GM12874 (cell line): ENCODE results near the gene PARP8.

ENCODE experiments used
- TF ChIP-seq, protein P1 (sequence below): IDR thresholded peaks from 2 replicates; pipeline ENCODE4 v1.5.1; 2011; ENCODE audit warnings: low read depth, mild to moderate bottlenecking, control low read depth, low read length, moderate library complexity; ENCODE audit not compliant: insufficient read depth

Gene PARP8

GRCh38 chr5:50752800-50753199 lies 86.4 kb downstream of the PARP8 start:
- TF ChIP-seq, protein P1, sequence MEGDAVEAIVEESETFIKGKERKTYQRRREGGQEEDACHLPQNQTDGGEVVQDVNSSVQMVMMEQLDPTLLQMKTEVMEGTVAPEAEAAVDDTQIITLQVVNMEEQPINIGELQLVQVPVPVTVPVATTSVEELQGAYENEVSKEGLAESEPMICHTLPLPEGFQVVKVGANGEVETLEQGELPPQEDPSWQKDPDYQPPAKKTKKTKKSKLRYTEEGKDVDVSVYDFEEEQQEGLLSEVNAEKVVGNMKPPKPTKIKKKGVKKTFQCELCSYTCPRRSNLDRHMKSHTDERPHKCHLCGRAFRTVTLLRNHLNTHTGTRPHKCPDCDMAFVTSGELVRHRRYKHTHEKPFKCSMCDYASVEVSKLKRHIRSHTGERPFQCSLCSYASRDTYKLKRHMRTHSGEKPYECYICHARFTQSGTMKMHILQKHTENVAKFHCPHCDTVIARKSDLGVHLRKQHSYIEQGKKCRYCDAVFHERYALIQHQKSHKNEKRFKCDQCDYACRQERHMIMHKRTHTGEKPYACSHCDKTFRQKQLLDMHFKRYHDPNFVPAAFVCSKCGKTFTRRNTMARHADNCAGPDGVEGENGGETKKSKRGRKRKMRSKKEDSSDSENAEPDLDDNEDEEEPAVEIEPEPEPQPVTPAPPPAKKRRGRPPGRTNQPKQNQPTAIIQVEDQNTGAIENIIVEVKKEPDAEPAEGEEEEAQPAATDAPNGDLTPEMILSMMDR, result no peak

DNA sequence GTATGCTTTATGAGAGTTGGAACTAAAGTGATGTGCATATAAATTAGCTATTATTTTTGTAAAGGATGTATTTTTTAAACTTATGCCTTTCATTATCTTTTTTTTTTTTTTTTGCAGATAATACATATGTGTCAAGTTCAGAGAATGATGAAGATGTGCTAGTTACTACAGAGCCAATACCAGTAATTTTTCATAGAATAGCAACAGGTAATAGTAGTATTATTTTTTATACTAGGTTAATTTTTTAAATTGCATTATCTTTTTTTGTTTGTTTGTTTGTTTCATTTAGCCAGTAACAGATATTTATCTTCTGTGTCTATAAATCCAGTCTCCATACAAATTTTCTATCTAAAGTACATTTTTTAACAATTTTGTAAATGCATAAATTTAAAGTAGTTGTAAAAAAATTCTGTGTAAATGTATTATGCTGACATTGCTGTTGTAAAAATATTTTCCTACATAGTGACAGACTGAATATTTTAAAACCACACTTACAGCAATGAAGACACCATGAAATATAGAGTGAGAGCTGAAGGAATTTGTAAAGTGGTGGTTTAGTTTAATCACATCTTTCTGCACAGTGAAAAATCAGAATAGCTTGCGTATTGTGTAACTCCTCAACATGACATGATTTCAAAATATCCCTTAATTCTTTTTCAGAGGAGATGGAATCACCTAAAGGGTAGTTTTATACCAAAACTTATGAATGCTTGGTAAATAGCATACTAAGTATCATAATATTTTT lies 93.3 kb downstream of the PARP8 start:
- TF ChIP-seq, protein P1, result no peak

DNA sequence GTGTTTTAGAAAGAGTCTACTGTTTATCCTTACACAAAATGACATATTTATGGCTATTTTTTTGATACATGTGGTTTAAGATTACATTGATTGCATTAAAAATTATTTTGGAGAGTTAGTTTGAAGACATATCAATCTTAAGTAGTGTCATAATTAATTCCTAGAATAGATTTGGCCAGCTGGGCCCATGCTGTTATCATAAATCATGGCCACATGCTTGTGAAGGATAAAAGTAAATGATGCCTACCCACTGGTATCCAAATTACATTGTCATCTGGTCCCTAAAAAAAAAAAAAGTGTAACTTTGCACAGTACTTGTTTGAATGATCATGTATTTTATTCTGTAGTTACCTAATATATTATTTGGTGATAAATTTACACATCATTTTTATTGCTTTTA lies 96.9 kb downstream of the PARP8 start:
- TF ChIP-seq, protein P1, result no peak

- TF ChIP-seq, protein P1, result no peak
Measured at GRCh38 chr5:50763846-50764245, 97.4 kb downstream of the PARP8 start.

DNA sequence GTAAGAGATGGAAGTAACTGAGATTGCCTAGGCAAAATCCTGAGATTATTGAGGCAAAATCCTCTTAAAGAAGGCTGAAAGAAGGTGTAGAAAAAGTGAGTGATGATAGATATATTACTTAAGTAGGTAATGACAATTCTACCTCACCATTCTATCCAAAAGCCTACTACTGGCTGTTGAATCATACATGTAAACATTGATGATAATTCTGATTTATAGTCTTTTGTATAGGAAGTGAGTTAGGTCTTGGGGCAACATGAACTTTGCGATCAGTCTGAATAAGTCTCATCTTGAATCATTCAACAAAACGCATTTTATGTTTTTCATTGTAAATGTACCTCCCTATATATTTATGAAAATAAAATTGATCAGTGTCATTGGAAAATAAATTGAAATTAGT lies 99.6 kb downstream of the PARP8 start:
- TF ChIP-seq, protein P1, result no peak

- TF ChIP-seq, protein P1, result no peak
Measured at GRCh38 chr5:50766462-50766861, 100.0 kb downstream of the PARP8 start.

DNA sequence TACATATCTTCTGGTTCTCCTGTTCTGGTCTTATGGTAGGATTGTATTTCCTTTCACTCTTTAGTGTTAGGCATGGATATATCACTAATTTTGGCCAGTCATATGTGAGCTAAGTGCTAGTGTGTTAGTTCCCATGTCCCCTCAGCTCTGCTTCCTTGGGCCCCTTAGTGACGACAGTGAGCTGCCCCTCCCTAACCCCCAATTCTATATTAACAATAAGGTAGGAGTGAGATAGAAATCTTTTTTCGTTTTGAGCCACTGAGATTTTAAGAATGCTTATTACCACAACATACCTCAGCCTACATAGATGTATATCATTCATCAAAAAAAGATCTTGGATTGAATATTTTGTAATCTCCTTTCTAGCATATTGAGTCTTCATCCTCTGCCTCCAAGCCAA lies 100.5 kb downstream of the PARP8 start:
- TF ChIP-seq, protein P1, result no peak
